Neural crest cell (in vitro differentiated cells): ENCODE results near the gene PTPN4. TPM values are rescaled to one million over a fixed set of nuclear protein-coding genes. Genes with fewer than 3 reads are reported as not detected.

Experiments
- DNase-seq: peaks from one replicate; pipeline ENCODE4 v3.0.0; 2021; ENCODE audit warnings: low read depth, mixed read lengths, low spot score
- H3K27ac Mint-ChIP-seq: one replicate; pipeline ENCODE4 v1.8.0; 2021; ENCODE audit warnings: mild to moderate bottlenecking, mixed read lengths; ENCODE audit not compliant: unreplicated experiment
- H3K27me3 Mint-ChIP-seq: 2 replicates; pipeline ENCODE4 v1.8.0; 2021; ENCODE audit warnings: low read depth, mild to moderate bottlenecking, mixed read lengths
- H3K36me3 Mint-ChIP-seq: 2 replicates; pipeline ENCODE4 v1.8.0; 2021; ENCODE audit warnings: low read depth, mild to moderate bottlenecking, mixed read lengths
- H3K4me1 Mint-ChIP-seq: 2 replicates; pipeline ENCODE4 v1.8.0; 2021; ENCODE audit warnings: mixed read lengths
- H3K4me3 Mint-ChIP-seq: one replicate; pipeline ENCODE4 v1.8.0; 2021; ENCODE audit warnings: mild to moderate bottlenecking, mixed read lengths
- H3K9me3 Mint-ChIP-seq: 2 replicates; pipeline ENCODE4 v1.8.0; 2021; ENCODE audit warnings: mixed read lengths
- CTCF ChIP-seq: fragments of 200-600 bp; sonication (generic); conservative IDR thresholded peaks from 2 replicates; pipeline ENCODE4 v1.5.0; 2021; ENCODE audit warnings: antibody characterized with exemption, mild to moderate bottlenecking
- total RNA-seq: library from RNA; stranded (reverse); gene quantifications from 2 replicates; pipeline ENCODE4 v1.2.1, GENCODE V29; 2021

Gene PTPN4
- total RNA-seq, 1 donor from 2014 or later, result 39.3 TPM

DNA sequence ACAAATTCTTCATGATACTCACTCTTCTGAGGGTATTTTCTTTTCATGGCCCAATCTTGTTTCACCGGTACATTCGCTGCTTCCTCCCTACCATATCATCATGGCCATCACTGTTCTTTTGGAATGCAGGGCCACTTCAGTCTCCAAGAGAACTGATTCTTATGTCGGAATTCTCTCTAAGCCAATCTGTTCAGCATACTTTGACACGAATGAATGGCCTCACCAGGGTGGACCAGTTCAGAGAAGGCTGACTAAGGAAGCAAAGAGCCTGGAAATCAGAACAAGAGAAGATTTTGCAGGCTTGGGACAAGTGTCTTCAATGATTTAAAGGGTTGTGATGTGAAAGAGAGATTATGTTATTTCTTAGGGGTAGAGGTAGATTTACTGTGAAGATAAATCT is 248.1 kb downstream of the PTPN4 start:
- Mint-ChIP-seq H3K9me3 (peaks cover 3% of the 10 kb centered on the region), H3K27ac (no peak overlapping the region), H3K36me3 (no peaks in the 10 kb centered on the region), H3K4me1 (peaks cover 6% of the 10 kb centered on the region), H3K27me3 (no peaks in the 10 kb centered on the region), H3K4me3 (no peak overlapping the region)
- no peak for TF ChIP-seq CTCF
- DNase-seq, result no peak

- Mint-ChIP-seq H3K9me3 (peaks cover 3% of the 10 kb centered on the region), H3K27me3 (no peaks in the 10 kb centered on the region), H3K4me3 (peak overlapping the region; percentile 66), H3K27ac (no peak overlapping the region), H3K36me3 (peaks cover 10% of the 10 kb centered on the region), H3K4me1 (peaks cover 25% of the 10 kb centered on the region)
- no peak for DNase-seq
- TF ChIP-seq CTCF, result no peak
Observed at GRCh38 chr2:120012363-120012762, 252.6 kb downstream of the PTPN4 start.

- Mint-ChIP-seq H3K9me3 (no peaks in the 10 kb centered on the region), H3K27me3 (no peaks in the 10 kb centered on the region), H3K4me3 (peak within 1 kb of the TSS; percentile 91), H3K4me1 (peaks cover 25% of the 10 kb centered on the region), H3K36me3 (peaks cover 10% of the 10 kb centered on the region), H3K27ac (peak within 1 kb of the TSS; percentile 43)
- DNase-seq, result peak; percentile 84
- TF ChIP-seq CTCF, result no peak
Observed at GRCh38 chr2:120012771-120013596, 253.3 kb downstream of the PTPN4 start, which contains the start of gene EPB41L5. Gene EPB41L5 (plus strand): TSS chr2:120013077. CDS start chr2:120019085, 6,008 bp downstream.

DNA sequence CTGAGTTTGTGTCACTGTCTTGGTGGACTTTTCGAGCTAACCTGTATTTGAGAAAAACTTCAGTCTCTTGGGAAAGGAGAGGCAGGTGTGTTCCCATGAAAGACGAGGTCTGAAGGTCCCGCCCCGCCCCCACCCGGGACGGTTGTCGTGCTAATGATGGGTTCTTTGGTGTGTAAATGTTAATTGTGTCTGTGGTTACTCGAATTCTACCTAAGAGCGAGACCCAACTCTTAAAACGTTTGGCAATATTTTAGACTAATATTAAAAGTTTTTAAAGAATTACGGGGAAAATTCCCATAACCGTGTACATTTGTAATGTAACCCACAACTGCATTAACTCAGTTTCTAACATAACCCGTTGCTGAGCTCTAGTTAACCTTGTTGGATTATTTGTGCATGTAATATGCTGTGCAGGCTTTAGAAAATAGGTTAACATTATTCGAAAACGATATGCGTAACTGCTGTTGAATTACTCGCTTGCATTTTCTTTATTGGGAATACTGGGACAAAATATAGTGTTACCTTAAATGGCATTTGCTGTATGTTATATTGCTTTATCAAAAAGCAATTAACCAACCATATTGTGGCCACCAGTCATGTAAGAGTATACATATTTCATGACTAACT is 254.0 kb downstream of the PTPN4 start:
- Mint-ChIP-seq H3K27me3 (no peaks in the 10 kb centered on the region), H3K36me3 (peaks cover 10% of the 10 kb centered on the region), H3K9me3 (no peaks in the 10 kb centered on the region), H3K4me1 (peaks cover 25% of the 10 kb centered on the region), H3K27ac (peak overlapping the region; percentile 43), H3K4me3 (peak overlapping the region; percentile 91)
- no peak for DNase-seq
- no peak for TF ChIP-seq CTCF

DNA sequence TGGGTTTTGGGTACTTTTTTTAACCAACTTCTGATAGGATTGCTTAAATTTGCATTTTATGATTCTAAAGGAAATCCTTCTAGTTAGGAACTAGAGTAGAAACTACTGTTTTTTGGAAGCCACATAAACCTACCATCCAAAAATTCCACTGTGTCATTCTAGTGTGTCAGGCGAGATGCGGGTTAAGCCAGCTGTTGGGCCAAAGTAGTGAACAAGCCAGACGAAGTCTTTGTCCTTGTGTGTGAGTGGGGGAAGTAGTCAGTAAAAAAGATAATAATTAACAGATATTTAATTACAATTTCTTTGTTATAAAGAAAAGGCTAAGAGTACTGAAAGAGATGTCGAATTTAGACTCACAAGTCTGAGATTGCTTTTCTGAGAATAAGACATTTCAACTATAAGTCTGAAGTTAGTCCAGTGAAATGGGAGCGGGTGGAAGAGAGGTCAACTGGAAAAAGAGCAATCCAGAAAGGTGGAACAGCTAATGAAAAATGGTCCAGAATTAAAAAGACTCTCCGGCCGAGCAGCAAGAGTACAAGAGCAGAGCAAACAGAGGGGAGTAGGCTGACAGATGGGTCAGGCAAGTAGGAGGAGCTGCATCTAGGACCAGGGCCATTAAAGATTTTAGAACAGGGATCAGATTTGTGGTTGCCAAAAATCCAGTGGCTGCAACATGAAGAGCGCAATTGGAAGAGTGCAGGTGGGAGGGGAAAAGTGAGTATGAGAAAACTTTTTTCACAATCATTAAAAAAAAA is 254.7 kb downstream of the PTPN4 start:
- no peaks in the 10 kb centered on the region for H3K27me3 Mint-ChIP-seq
- peak overlapping the region; percentile 91 for H3K4me3 Mint-ChIP-seq
- H3K27ac Mint-ChIP-seq, result no peak overlapping the region
- no peak for DNase-seq
- TF ChIP-seq CTCF, result no peak
- peaks cover 30% of the 10 kb centered on the region for H3K4me1 Mint-ChIP-seq
- peaks cover 15% of the 10 kb centered on the region for H3K36me3 Mint-ChIP-seq
- H3K9me3 Mint-ChIP-seq, result no peaks in the 10 kb centered on the region
